ENCODE results near the gene RNF217. TPM values are rescaled to one million over a fixed set of nuclear protein-coding genes. Genes with fewer than 3 reads are reported as not detected.

Gene RNF217
- total RNA-seq, 1 experiment from 2014 or later = 42.3 TPM

DNA sequence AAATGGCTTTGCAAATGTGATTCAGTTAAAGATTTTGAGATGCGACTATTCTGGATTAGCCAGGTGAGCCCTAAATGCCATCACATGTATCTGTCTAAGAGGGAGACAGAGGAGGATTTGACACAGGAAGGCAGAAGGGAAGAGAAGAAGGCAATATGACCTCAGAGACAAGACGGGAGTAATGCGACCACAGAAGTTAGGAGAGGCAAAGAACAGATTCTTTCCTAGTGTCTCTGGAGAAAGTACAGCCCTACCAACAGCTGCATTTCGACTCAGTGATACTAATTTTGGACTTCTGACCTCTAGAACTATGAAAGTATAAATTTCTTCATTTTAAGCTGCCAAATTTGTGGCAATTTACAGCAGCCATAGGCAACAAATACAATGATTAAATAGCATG lies 167.1 kb downstream of the RNF217 start:
- BruUV-seq (replicated peaks) = no TSS peak
- Histone ChIP-seq H3K36me3 (ENCODE audit: low read depth) (no peaks in the 10 kb centered on the region), H3K9me3 (ENCODE audit: insufficient read depth, low read depth) (no peaks in the 10 kb centered on the region; the same call in 1 of the 2 replicates), H3K79me2 (ENCODE audit: low read depth) (no peaks in the 10 kb centered on the region), H3K27ac (no peak overlapping the region), H3K4me1 (replicated peaks; ENCODE audit: insufficient read depth) (peaks cover 4% of the 10 kb centered on the region), H3F3A (ENCODE audit: insufficient read depth, low read depth) (no peaks in the 10 kb centered on the region), H3K4me3 (no peak overlapping the region), H4K20me1 (ENCODE audit: insufficient read depth) (no peaks in the 10 kb centered on the region), H3K27me3 (ENCODE audit: insufficient read depth, low read depth) (no peaks in the 10 kb centered on the region), H3K4me2 (no peak overlapping the region), H2AFZ (no peak overlapping the region; the same call in 1 of the 2 replicates), H3K9me2 (ENCODE audit: insufficient read depth) (no peaks in the 10 kb centered on the region)
- DNase-seq = no peak
- intact Hi-C loops (cut with micrococcal nuclease; ENCODE audit: unreplicated experiment) = no loop called here
- TF ChIP-seq, protein P1, sequence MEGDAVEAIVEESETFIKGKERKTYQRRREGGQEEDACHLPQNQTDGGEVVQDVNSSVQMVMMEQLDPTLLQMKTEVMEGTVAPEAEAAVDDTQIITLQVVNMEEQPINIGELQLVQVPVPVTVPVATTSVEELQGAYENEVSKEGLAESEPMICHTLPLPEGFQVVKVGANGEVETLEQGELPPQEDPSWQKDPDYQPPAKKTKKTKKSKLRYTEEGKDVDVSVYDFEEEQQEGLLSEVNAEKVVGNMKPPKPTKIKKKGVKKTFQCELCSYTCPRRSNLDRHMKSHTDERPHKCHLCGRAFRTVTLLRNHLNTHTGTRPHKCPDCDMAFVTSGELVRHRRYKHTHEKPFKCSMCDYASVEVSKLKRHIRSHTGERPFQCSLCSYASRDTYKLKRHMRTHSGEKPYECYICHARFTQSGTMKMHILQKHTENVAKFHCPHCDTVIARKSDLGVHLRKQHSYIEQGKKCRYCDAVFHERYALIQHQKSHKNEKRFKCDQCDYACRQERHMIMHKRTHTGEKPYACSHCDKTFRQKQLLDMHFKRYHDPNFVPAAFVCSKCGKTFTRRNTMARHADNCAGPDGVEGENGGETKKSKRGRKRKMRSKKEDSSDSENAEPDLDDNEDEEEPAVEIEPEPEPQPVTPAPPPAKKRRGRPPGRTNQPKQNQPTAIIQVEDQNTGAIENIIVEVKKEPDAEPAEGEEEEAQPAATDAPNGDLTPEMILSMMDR (conservative IDR thresholded peaks at IDR 0.05) = no peak
- TF ChIP-seq EZH2 (IDR thresholded peaks at IDR 0.05; ENCODE audit: low read depth) = no peak
- CTCF ChIA-PET = no interaction called here
- POLR2A ChIA-PET (ENCODE audit: unreplicated experiment) = no interaction called here

DNA sequence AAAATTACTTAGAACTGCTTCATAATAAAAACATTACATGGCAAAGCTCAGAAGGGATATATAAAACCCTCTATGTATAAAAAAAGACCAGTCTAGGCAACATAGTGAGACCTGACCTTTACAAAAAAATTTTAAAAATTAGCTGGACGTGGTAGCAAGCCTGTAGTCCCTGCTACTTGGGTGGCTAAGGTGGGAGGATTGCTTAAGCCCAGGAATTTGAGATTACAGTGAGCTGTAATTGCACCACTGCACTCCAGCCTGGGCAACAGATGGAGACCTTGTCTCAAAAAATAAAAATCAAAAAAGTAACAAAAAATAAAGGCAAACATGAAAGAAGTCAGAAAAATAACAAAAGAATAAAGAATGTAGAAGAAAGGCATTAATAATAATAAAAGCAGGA lies 169.8 kb downstream of the RNF217 start:
- Histone ChIP-seq H2AFZ (no peak overlapping the region), H3K79me2 (ENCODE audit: low read depth) (no peaks in the 10 kb centered on the region), H3K4me1 (replicated peaks; ENCODE audit: insufficient read depth) (no peaks in the 10 kb centered on the region), H3K36me3 (ENCODE audit: low read depth) (no peaks in the 10 kb centered on the region), H3K9me2 (ENCODE audit: insufficient read depth) (no peaks in the 10 kb centered on the region), H3K4me2 (no peak overlapping the region), H4K20me1 (ENCODE audit: insufficient read depth) (no peaks in the 10 kb centered on the region), H3K27ac (no peak overlapping the region), H3K4me3 (no peak overlapping the region), H3K9me3 (ENCODE audit: insufficient read depth, low read depth) (no peaks in the 10 kb centered on the region), H3F3A (ENCODE audit: insufficient read depth, low read depth) (no peaks in the 10 kb centered on the region), H3K27me3 (ENCODE audit: insufficient read depth, low read depth) (no peaks in the 10 kb centered on the region)
- CTCF ChIA-PET = interaction anchor here (0.6 kb wide), 1 partner anchor 481 kb away, joined by 4 read pairs; no protein-coding TSS in a partner anchor
- POLR2A ChIA-PET (ENCODE audit: unreplicated experiment) = no interaction called here
- no TSS peak for BruUV-seq (replicated peaks)
- intact Hi-C loops (cut with micrococcal nuclease; ENCODE audit: unreplicated experiment) = no loop called here
- no peak for TF ChIP-seq EZH2 (IDR thresholded peaks at IDR 0.05; ENCODE audit: low read depth)
- TF ChIP-seq, protein P1 (conservative IDR thresholded peaks at IDR 0.05) = no peak
- DNase-seq = no peak

GRCh38 chr6:125136378-125136777 lies 174.1 kb downstream of the RNF217 start:
- Histone ChIP-seq H3K79me2 (ENCODE audit: low read depth) (no peaks in the 10 kb centered on the region), H3K36me3 (ENCODE audit: low read depth) (no peaks in the 10 kb centered on the region), H3K4me3 (no peak overlapping the region), H3K27me3 (ENCODE audit: insufficient read depth, low read depth) (no peaks in the 10 kb centered on the region), H3F3A (ENCODE audit: insufficient read depth, low read depth) (no peaks in the 10 kb centered on the region), H4K20me1 (ENCODE audit: insufficient read depth) (no peaks in the 10 kb centered on the region), H2AFZ (no peak overlapping the region), H3K9me3 (ENCODE audit: insufficient read depth, low read depth) (no peaks in the 10 kb centered on the region), H3K27ac (no peak overlapping the region), H3K4me2 (no peak overlapping the region), H3K4me1 (replicated peaks; ENCODE audit: insufficient read depth) (no peaks in the 10 kb centered on the region), H3K9me2 (ENCODE audit: insufficient read depth) (no peaks in the 10 kb centered on the region)
- BruUV-seq (replicated peaks) = no TSS peak
- POLR2A ChIA-PET (ENCODE audit: unreplicated experiment) = no interaction called here
- CTCF ChIA-PET = no interaction called here
- no peak for DNase-seq
- TF ChIP-seq EZH2 (IDR thresholded peaks at IDR 0.05; ENCODE audit: low read depth) = no peak
- TF ChIP-seq, protein P1 (conservative IDR thresholded peaks at IDR 0.05) = no peak
- intact Hi-C loops (cut with micrococcal nuclease; ENCODE audit: unreplicated experiment) = no loop called here

Data from PC-9 (cell line).